GM19467 (cell line): ENCODE measurements around the gene SEC24A.
"Not testable (repeated sequence)": the region's sequence is repeated elsewhere in the genome, so short reads cannot be mapped to it uniquely, and the experiment has no call there.

ENCODE experiments used
- ATAC-seq: cut with Tn5 transposase; IDR thresholded peaks from one replicate; pipeline ENCODE4 v1.9.1; 2021; ENCODE audit warnings: mild to moderate bottlenecking, moderate library complexity; ENCODE audit not compliant: unreplicated experiment

Gene SEC24A

GRCh38 chr5:134738963-134739661 is 90.5 kb downstream of the SEC24A start:
- ATAC-seq, result no peak

- ATAC-seq, result no peak
Observed at GRCh38 chr5:134741052-134741451, 92.5 kb downstream of the SEC24A start.

DNA sequence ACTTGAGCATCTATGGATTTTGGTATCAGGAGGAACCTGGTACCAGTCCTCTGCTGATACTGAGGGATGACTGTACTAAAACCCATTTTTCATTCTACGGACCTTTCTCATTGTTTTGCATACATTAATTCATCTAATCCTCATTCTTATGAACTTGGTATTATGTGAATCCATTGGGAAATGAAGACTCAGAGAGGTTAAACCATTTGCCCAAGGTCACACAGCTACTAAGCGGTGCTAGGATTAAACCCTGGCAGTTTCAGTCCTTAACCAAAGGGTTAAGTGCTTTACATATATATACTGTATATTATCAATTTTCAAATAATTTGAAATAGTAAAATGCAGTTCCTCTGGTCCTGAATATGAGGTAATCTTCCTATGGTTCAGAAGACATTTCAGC is 93.5 kb downstream of the SEC24A start:
- no peak for ATAC-seq

- no peak for ATAC-seq
Observed at GRCh38 chr5:134749415-134749814, 100.8 kb downstream of the SEC24A start.

GRCh38 chr5:134758176-134758503 is 109.6 kb downstream of the SEC24A start:
- peak; percentile 16 for ATAC-seq

DNA sequence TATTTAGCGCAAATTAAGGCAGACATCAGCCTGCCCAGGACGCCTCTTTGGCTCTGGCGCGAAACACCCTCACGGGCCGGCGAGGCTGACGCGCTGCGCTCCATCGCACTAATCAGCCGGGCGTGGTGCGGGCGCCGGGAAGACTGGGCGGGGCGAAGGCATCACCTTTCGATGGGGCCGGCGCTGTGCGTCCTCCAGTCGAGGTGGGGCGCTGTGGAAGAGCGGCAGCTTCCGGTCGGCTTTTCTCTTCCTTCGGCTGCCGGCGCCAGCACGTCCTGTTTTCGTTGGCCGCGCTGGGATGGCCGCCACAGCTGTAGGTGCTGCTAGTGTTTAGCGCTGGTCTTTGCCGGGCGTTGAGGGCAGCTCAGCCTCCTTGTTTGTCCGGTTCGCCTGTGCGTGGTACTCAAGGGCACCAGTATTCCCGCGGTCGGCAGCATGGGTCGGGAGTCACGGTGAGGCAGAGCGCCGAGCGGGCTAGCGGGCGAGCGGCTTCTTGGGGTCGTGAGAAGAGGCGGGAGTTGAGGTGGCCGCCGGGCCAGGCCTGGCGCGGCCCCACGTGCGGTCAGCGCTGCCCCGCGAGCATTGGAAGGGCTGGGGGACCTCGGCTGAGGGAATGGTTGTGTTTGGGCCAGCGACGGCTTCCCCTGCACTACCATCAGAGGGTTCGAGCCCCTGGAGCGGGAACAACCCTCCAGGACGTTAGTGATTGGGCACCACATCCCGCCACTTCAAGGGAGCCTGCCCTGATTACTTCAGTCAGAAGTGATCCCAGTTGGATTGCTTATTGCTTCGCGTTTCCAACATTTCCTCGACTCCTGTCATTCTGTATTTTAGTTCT is 110.1 kb downstream of the SEC24A start, which contains the start of gene DDX46:
TSS of gene DDX46 (plus strand) at position 276 of the 838 bp plus-strand sequence. CDS start at position 436, 160 bp downstream.
- peak; percentile 94 for ATAC-seq

DNA sequence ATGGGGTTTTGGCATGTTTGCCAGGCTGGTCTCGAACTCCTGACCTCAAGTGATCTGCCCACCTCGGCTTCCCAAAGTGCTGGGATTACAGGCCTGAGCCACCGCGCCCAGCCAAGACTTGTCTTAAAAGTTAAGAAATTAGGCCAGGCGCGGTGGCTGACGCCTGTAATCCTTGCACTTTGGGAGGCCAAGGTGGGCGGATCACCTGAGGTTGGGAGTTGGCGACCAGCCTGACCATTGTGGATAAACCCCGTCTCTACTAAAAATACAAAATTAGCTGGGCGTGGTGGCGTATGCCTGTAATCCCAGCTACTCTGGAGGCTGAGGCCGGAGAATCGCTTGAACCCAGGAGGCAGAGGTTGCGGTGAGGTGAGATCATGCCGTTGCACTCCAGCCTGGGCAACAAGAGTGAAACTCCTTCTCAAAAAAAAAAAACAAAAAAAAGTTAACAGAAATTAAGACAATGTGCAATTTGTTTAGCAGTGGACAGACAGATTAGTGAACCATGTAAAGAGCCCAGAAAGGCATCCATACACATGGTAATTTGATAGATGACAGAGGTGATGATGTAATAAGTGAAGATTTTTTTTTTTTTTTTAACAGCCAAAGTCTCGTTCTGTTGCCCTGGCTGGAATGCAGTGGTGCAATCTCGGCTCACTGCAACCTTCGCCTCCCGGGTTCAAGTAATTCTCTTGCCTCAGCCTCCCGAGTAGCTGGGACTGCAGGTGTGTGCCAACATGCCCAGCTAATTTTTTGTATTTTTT is 119.1 kb downstream of the SEC24A start:
- not testable (repeated sequence) for ATAC-seq

- no peak for ATAC-seq
Observed at GRCh38 chr5:134769206-134769605, 120.6 kb downstream of the SEC24A start.

- ATAC-seq, result no peak
Observed at GRCh38 chr5:134772461-134773125, 124.0 kb downstream of the SEC24A start.

DNA sequence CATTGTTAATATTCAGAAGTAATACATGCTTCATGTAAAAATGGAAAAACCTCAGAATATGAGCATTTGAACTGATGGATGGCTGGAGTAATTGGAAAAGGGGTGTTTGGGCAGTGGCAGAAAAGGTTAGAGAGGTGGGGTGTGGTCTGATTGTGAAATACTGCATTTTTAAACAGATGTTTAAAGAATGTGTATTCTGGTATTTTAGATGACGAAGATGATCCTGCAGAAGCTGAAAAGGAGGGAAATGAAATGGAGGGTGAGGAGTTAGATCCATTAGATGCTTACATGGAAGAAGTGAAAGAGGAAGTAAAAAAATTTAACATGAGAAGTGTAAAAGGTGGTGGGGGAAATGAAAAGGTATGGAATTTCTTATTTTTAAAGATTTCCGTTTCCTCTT is 128.8 kb downstream of the SEC24A start:
- ATAC-seq, result no peak
